Breast epithelium (tissue), 3 donors: Measurements from ENCODE around the gene RSKR.

Source experiments
- POLR2AphosphoS5 ChIP-seq, 3 donors: sonication (generic); formaldehyde crosslinking; IDR thresholded peaks; one replicate each; pipeline ENCODE4 v1.6.1; 2017; ENCODE audit warnings: antibody characterized with exemption in 3 of 3
- TF ChIP-seq, protein P1 (sequence below), 3 donors: fragments of 450-650 bp; IDR thresholded peaks; one replicate each; pipeline ENCODE4 v1.5.1; 2016 to 2017; ENCODE audit warnings: antibody characterized with exemption in 3 of 3, mild to moderate bottlenecking in 3 of 3, moderate library complexity in 3 of 3

DNA sequence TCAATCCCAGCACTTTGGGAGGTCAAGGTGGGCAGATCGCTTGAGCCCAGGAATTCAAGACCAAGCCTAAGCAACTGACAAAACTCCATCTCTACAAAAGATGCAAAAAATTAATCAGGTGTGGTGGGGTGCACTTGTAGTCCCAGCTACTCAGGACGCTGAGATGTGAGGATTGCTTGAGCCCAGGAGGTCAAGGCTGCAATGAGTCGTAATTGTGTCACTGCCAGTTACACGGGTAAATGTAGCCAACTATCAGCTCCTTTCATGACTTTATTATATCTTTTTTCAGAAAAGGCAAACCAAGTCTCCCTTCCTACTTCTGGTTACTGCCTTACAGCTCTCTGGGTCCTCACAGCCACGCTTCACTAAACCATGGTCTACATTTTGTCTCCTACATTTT lies 43.8 kb upstream of the RSKR start:
- TF ChIP-seq, protein P1, sequence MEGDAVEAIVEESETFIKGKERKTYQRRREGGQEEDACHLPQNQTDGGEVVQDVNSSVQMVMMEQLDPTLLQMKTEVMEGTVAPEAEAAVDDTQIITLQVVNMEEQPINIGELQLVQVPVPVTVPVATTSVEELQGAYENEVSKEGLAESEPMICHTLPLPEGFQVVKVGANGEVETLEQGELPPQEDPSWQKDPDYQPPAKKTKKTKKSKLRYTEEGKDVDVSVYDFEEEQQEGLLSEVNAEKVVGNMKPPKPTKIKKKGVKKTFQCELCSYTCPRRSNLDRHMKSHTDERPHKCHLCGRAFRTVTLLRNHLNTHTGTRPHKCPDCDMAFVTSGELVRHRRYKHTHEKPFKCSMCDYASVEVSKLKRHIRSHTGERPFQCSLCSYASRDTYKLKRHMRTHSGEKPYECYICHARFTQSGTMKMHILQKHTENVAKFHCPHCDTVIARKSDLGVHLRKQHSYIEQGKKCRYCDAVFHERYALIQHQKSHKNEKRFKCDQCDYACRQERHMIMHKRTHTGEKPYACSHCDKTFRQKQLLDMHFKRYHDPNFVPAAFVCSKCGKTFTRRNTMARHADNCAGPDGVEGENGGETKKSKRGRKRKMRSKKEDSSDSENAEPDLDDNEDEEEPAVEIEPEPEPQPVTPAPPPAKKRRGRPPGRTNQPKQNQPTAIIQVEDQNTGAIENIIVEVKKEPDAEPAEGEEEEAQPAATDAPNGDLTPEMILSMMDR (IDR thresholded peaks at IDR 0.05): no peak
- TF ChIP-seq POLR2AphosphoS5 (IDR thresholded peaks at IDR 0.05): no peak
